ENCODE results near the gene BTF3L4. TPM values are rescaled to one million over a fixed set of nuclear protein-coding genes. Genes with fewer than 3 reads are reported as not detected.
A peak's percentile ranks its signal among the peaks of the same experiment; 100 is the strongest.
"Not testable (repeated sequence)": the region's sequence is repeated elsewhere in the genome, so short reads cannot be mapped to it uniquely, and the experiment has no call there.

The BTF3L4 gene
- total and polyA plus RNA-seq, 12 donors = 24.9 to 37.1 (median 30.2) TPM

DNA sequence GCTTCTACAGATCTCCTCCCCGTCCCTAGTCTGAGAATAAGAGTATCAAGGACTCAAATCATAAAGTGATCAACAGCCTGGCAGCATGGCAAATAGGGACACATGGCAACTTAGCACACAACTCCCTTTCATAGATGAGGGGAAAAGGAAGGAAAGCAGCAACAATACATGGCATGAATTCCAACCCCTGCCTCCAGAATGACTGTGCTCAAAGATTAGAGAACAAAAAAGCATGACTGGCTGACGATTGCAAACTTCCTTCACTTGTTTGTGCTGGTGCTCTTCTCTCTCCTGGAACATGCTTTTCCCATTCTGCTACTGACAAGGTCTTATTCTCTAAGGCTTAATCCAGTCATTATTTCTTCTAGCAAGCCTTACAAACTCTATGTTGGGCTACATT is 34.0 kb upstream of the BTF3L4 start:
- Histone ChIP-seq H3K4me3 (no peak overlapping the region), H3K9me3 (no peaks in the 10 kb centered on the region), H3K27me3 (no peaks in the 10 kb centered on the region), H3K36me3 (peaks cover 0 to 79% (median 28%) of the 10 kb centered on the region in 9 donors), H3K27ac (no peak overlapping the region), H3K4me1 (no peaks in the 10 kb centered on the region)
- intact Hi-C loops (cut with DNase I) = no loop called here
- no peak for ATAC-seq
- WGBS, 2 donors = 65 to 74% methylated on average over 2 of the region's 2 CpGs
- TF ChIP-seq, protein P1, sequence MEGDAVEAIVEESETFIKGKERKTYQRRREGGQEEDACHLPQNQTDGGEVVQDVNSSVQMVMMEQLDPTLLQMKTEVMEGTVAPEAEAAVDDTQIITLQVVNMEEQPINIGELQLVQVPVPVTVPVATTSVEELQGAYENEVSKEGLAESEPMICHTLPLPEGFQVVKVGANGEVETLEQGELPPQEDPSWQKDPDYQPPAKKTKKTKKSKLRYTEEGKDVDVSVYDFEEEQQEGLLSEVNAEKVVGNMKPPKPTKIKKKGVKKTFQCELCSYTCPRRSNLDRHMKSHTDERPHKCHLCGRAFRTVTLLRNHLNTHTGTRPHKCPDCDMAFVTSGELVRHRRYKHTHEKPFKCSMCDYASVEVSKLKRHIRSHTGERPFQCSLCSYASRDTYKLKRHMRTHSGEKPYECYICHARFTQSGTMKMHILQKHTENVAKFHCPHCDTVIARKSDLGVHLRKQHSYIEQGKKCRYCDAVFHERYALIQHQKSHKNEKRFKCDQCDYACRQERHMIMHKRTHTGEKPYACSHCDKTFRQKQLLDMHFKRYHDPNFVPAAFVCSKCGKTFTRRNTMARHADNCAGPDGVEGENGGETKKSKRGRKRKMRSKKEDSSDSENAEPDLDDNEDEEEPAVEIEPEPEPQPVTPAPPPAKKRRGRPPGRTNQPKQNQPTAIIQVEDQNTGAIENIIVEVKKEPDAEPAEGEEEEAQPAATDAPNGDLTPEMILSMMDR (IDR thresholded peaks at IDR 0.05) = no peak
- no peak for DNase-seq

DNA sequence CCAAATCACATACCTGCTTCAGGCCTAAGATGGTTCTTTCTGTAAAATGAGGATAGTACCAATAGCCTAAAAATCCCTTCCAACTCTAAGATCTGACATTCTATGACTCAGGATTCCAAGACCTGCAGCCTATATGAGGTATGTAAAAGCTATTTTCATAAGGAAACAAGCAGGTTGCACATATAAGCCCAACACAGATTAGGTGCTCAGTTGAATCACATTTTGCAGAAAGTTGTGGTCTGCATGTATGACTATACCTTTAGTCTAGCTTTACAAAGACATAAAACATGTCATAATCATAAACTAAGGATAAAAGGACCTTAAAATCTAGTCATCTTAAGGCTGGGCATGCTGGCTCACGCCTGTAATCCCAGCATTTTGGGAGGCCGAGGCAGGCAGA is 29.8 kb upstream of the BTF3L4 start:
- TF ChIP-seq, protein P1 (IDR thresholded peaks at IDR 0.05) = no peak
- Histone ChIP-seq H3K36me3 (peaks cover 0 to 78% (median 20%) of the 10 kb centered on the region in 9 donors), H3K9me3 (no peaks in the 10 kb centered on the region), H3K27ac (no peak overlapping the region), H3K4me1 (peaks cover 0 to 8% (median under 1%) of the 10 kb centered on the region in 9 donors), H3K27me3 (no peaks in the 10 kb centered on the region), H3K4me3 (no peak overlapping the region)
- 95 to 98% methylated on average over 2 of the region's 2 CpGs for WGBS, 2 donors
- intact Hi-C loops (cut with DNase I) = no loop called here
- no peak for DNase-seq
- ATAC-seq = no peak

DNA sequence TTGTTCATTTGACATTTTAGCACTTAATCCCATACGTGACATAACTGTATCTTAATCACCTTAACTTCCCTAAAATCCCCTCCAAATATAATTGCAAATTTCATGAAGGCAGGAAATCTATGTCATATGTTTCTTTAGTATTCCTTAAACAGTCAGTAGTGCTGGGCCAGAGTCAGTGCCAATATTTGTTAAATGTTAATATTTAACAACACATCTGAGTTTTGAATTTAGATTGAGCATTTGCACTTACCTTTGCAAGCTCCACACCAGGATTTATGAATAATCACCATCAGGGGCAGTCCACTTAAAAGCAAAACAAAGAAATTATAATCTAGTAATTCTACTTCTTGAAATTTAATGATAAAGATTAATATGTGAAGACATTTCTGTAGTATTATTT is 27.8 kb upstream of the BTF3L4 start:
- Histone ChIP-seq H3K27ac (no peak overlapping the region), H3K4me1 (peaks cover 7 to 25% (median 18%) of the 10 kb centered on the region in 9 donors), H3K9me3 (no peaks in the 10 kb centered on the region), H3K4me3 (no peak overlapping the region), H3K27me3 (no peaks in the 10 kb centered on the region), H3K36me3 (peaks cover 0 to 57% (median 11%) of the 10 kb centered on the region in 9 donors)
- no peak for DNase-seq
- no peak for ATAC-seq
- 85 to 91% methylated on average over 1 of the region's 1 CpG for WGBS, 2 donors
- intact Hi-C loops (cut with DNase I) = no loop called here
- TF ChIP-seq, protein P1 (IDR thresholded peaks at IDR 0.05) = no peak

DNA sequence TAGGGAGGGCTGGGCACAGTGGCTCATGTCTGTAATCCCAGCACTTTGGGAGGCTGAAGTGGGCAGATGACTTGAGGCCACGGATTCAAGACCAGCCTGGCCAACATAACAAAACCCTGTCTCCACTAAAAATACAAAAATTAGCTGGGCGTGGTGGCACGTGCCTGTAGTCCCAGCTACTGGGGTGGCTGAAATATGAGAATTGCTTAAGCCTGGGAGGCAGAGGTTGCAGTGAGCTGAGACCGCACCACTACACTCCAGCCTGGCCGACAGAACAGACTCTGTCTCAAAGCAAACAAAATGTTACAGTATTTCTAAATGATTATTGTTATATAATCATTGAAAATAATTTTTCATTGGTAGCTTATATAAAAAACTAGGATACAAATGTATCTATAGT is 27.3 kb upstream of the BTF3L4 start:
- intact Hi-C loops (cut with DNase I); H3K4me3 ChIP-seq; H3K27me3 ChIP-seq; H3K9me3 ChIP-seq; ATAC-seq; DNase-seq; H3K27ac ChIP-seq: not testable (repeated sequence)
- Histone ChIP-seq H3K36me3 (peaks cover 0 to 52% (median 6%) of the 10 kb centered on the region in 9 donors), H3K4me1 (peaks cover 7 to 27% (median 18%) of the 10 kb centered on the region in 9 donors)
- WGBS, 2 donors = 93 to 95% methylated on average over 5 of the region's 5 CpGs

DNA sequence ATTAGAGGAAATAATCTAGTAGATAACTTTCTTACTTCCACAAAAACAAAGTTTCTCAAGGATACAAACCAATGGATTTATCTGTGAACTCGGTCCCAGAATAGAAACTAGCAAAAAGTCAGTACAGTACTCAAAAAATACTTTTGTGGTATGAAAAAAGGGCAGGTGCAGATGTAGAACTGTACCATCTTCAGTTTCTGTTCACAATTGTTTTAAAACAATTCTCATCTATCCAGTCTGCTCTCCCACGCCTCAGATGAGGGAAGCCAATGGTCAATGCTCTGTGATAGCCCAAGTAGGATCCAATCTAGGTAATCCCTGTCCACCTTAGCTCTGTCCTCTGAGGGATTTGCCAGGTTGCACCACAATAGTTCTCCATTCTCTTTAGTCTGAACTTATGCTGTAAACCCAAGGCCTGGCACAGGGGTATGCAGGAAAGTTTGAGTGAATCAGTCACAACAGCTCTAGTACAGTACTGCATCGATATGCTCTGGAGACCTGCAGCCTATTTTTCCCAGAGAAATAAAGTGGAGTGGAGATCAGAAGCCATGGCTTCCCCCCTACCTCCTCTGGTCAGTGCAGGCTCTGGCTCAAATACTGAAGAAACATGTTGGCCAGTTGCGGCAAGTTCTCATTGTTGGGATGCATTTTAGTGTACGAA is 23.8 kb upstream of the BTF3L4 start:
- intact Hi-C loops (cut with DNase I) = no loop called here
- H3K4me1 ChIP-seq = peaks cover 7 to 31% (median 18%) of the 10 kb centered on the region in 9 donors
- H3K27ac ChIP-seq = peak overlapping the region in 4 of 10 donors; percentile 84 to 92 (median 91)
- H3K4me3 ChIP-seq = peak overlapping the region; percentile 75 to 98 (median 88)
- peaks cover 0 to 39% (median 0%) of the 10 kb centered on the region in 9 donors for H3K36me3 ChIP-seq
- H3K9me3 ChIP-seq = no peaks in the 10 kb centered on the region
- TF ChIP-seq, protein P1 (IDR thresholded peaks at IDR 0.05) = no peak
- DNase-seq (no peak), ATAC-seq (peak in 2 of 8 donors; percentile 2 to 9)
- WGBS, 2 donors = 63 to 64% methylated on average over 5 of the region's 5 CpGs
- H3K27me3 ChIP-seq = no peaks in the 10 kb centered on the region
